MM.1S (cell line): ENCODE results near the gene LRIT1.

Source experiments
- DNase-seq: peaks from one replicate; pipeline ENCODE4 v3.0.0-alpha.2; 2015
- H2AFZ ChIP-seq: fragments of 300-600 bp; sonication (generic); 2 replicates; pipeline ENCODE4 v1.6.0; 2016; ENCODE audit warnings: antibody characterized with exemption, low read length
- H3F3A ChIP-seq: fragments of 300-600 bp; sonication (generic); 2 replicates; pipeline ENCODE4 v1.6.1; 2016; ENCODE audit warnings: mild to moderate bottlenecking, antibody characterized with exemption, low read length, moderate library complexity, mixed read lengths; ENCODE audit not compliant: insufficient read depth
- H3K27ac ChIP-seq: fragments of 300-600 bp; sonication (generic); 2 replicates; pipeline ENCODE4 v1.5.1; 2016; ENCODE audit warnings: mild to moderate bottlenecking, low read length
- H3K27me3 ChIP-seq: fragments of 300-600 bp; sonication (generic); replicated peaks from 2 replicates; pipeline ENCODE4 v1.6.0; 2016; ENCODE audit warnings: low read length; ENCODE audit not compliant: insufficient read depth
- H3K36me3 ChIP-seq: fragments of 300-600 bp; sonication (generic); replicated peaks from 2 replicates; pipeline ENCODE4 v1.6.1; 2016; ENCODE audit warnings: mild to moderate bottlenecking, low read length, mixed read lengths; ENCODE audit not compliant: insufficient read depth
- H3K4me1 ChIP-seq: fragments of 300-600 bp; sonication (generic); 2 replicates; pipeline ENCODE4 v1.6.1; 2016; ENCODE audit warnings: low read length, mixed read lengths
- H3K4me2 ChIP-seq: fragments of 300-600 bp; sonication (generic); 2 replicates; pipeline ENCODE4 v1.6.0; 2016; ENCODE audit warnings: low read depth, low read length
- H3K4me3 ChIP-seq: fragments of 300-600 bp; sonication (generic); 2 replicates; pipeline ENCODE4 v1.5.1; 2016; ENCODE audit warnings: low read length, mixed read lengths
- H3K79me2 ChIP-seq: fragments of 300-600 bp; sonication (generic); 2 replicates; pipeline ENCODE4 v1.6.1; 2016; ENCODE audit warnings: mixed run types, low read length, mixed read lengths
- H3K9ac ChIP-seq: fragments of 300-600 bp; sonication (generic); 2 replicates; pipeline ENCODE4 v1.6.1; 2016; ENCODE audit warnings: low read length, mixed read lengths
- H3K9me2 ChIP-seq: fragments of 300-600 bp; sonication (generic); replicated peaks from 2 replicates; pipeline ENCODE4 v1.6.1; 2016; ENCODE audit warnings: mild to moderate bottlenecking, low read length, mixed read lengths; ENCODE audit not compliant: insufficient read depth
- H3K9me3 ChIP-seq: fragments of 300-600 bp; sonication (generic); replicated peaks from 2 replicates; pipeline ENCODE4 v1.6.1; 2016; ENCODE audit warnings: mild to moderate bottlenecking, low read length, mixed read lengths; ENCODE audit not compliant: insufficient read depth
- H4K20me1 ChIP-seq: fragments of 300-600 bp; sonication (generic); 2 replicates; pipeline ENCODE4 v1.6.1; 2016; ENCODE audit warnings: mild to moderate bottlenecking, low read length, moderate library complexity, mixed read lengths; ENCODE audit not compliant: insufficient read depth
- EZH2 ChIP-seq: fragments of 300-600 bp; sonication (generic); optimal IDR thresholded peaks from 2 replicates; pipeline ENCODE3; 2017; ENCODE audit warnings: low read depth, mild to moderate bottlenecking, antibody characterized with exemption, low read length, mixed read lengths
- EZH2phosphoT487 ChIP-seq: fragments of 300-600 bp; sonication (generic); IDR thresholded peaks from 2 replicates; pipeline ENCODE4 v1.6.1; 2018; ENCODE audit warnings: antibody characterized with exemption, low read length
- TF ChIP-seq, protein P1 (sequence below): fragments of 300-600 bp; sonication (generic); IDR thresholded peaks from 2 replicates; pipeline ENCODE4 v1.5.1; 2016; ENCODE audit warnings: antibody characterized with exemption, low read length, mixed read lengths

The LRIT1 gene

DNA sequence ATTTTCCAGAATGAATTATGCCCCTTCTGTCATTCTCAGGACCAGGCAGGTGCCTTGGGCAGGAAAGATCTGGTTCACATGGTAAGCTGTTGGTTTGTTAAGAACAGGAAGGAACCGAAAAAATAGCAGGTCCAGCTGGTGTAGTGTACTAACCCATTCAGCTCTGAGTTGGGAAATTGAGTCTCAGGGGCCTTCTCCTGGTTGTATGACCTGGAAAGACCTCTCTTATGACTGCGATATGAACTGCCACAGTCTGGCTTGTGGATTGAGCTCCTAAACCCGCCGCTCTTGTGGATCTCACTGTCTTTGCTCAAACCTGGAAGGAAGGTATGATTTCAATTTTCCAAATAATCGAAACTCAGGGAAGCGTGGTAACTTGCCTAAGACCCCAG lies 4.5 kb downstream of the LRIT1 start:
- no peak overlapping the region for H2AFZ ChIP-seq
- no peak overlapping the region for H3K4me3 ChIP-seq
- DNase-seq: no peak
- H3K4me2 ChIP-seq: no peak overlapping the region
- H3F3A ChIP-seq: no peaks in the 10 kb centered on the region
- no peaks in the 10 kb centered on the region for H3K27me3 ChIP-seq
- H3K9me2 ChIP-seq: no peaks in the 10 kb centered on the region
- no peak for TF ChIP-seq EZH2
- no peak for TF ChIP-seq EZH2phosphoT487
- TF ChIP-seq, protein P1, sequence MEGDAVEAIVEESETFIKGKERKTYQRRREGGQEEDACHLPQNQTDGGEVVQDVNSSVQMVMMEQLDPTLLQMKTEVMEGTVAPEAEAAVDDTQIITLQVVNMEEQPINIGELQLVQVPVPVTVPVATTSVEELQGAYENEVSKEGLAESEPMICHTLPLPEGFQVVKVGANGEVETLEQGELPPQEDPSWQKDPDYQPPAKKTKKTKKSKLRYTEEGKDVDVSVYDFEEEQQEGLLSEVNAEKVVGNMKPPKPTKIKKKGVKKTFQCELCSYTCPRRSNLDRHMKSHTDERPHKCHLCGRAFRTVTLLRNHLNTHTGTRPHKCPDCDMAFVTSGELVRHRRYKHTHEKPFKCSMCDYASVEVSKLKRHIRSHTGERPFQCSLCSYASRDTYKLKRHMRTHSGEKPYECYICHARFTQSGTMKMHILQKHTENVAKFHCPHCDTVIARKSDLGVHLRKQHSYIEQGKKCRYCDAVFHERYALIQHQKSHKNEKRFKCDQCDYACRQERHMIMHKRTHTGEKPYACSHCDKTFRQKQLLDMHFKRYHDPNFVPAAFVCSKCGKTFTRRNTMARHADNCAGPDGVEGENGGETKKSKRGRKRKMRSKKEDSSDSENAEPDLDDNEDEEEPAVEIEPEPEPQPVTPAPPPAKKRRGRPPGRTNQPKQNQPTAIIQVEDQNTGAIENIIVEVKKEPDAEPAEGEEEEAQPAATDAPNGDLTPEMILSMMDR: no peak
- H4K20me1 ChIP-seq: no peaks in the 10 kb centered on the region
- no peaks in the 10 kb centered on the region for H3K79me2 ChIP-seq
- H3K27ac ChIP-seq: no peak overlapping the region
- H3K36me3 ChIP-seq: no peaks in the 10 kb centered on the region
- H3K9me3 ChIP-seq: no peaks in the 10 kb centered on the region
- no peak overlapping the region for H3K9ac ChIP-seq
- no peaks in the 10 kb centered on the region for H3K4me1 ChIP-seq

DNA sequence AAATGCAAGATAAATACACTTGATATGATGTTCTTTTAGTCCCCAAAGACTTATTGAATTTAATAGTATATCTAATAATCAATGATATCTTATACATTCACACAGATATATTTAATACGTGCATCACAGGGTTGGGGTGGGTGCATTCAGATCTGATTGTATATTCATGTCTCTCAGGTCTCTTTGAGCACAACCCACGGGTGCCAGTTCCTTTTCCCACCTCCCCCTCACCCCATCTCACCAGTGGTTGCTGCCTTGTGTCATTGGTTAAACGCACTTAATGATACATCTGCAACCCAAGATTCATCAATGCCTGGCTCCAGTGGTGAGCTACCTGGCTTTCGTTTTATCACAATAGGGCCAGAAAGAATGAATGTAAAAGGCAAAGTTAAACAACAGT lies 6.2 kb downstream of the LRIT1 start:
- Histone ChIP-seq H3K9me2 (no peaks in the 10 kb centered on the region), H2AFZ (no peak overlapping the region)
- TF ChIP-seq, protein P1: no peak
- TF ChIP-seq EZH2phosphoT487 (no peak), EZH2 (no peak)

DNA sequence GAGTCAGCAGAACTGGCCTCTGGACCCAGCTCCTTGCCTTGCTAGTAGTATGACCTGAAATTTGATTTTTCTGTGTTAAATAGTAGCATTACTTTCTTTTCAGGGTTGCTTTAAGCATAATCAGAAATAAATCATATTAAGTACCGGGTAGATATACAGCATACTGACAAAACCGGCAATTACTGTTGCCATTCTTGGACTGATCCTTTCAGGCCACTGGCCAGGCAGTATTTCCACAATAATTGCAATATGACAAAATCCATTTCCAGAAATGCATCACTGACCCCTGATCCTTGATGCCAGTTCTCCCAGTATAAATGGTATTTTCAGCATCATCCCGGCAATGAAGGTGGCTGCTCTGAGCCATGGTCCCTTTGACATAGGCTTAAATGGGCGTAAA lies 6.9 kb downstream of the LRIT1 start:
- no peak overlapping the region for H3K4me3 ChIP-seq
- TF ChIP-seq EZH2 (no peak), EZH2phosphoT487 (no peak)
- TF ChIP-seq, protein P1: no peak
- no peaks in the 10 kb centered on the region for H3K9me2 ChIP-seq
- H2AFZ ChIP-seq: no peak overlapping the region
- H3K9ac ChIP-seq: no peak overlapping the region
- H3K4me1 ChIP-seq: no peaks in the 10 kb centered on the region
- H3K79me2 ChIP-seq: no peaks in the 10 kb centered on the region
- no peak overlapping the region for H3K27ac ChIP-seq
- no peaks in the 10 kb centered on the region for H4K20me1 ChIP-seq
- DNase-seq: no peak
- no peaks in the 10 kb centered on the region for H3F3A ChIP-seq
- no peaks in the 10 kb centered on the region for H3K36me3 ChIP-seq
- no peaks in the 10 kb centered on the region for H3K27me3 ChIP-seq
- H3K9me3 ChIP-seq: no peaks in the 10 kb centered on the region
- no peak overlapping the region for H3K4me2 ChIP-seq

More for the DNA sequence above, 6.2 kb downstream of the LRIT1 start:
- no peaks in the 10 kb centered on the region for H3K36me3 ChIP-seq
- no peaks in the 10 kb centered on the region for H3K79me2 ChIP-seq
- H4K20me1 ChIP-seq: no peaks in the 10 kb centered on the region
- H3K9ac ChIP-seq: no peak overlapping the region
- H3K27me3 ChIP-seq: no peaks in the 10 kb centered on the region
- H3K4me2 ChIP-seq: no peak overlapping the region
- H3K9me3 ChIP-seq: no peaks in the 10 kb centered on the region
- H3K4me3 ChIP-seq: no peak overlapping the region
- no peak overlapping the region for H3K27ac ChIP-seq
- no peaks in the 10 kb centered on the region for H3F3A ChIP-seq
- DNase-seq: no peak
- H3K4me1 ChIP-seq: no peaks in the 10 kb centered on the region

DNA sequence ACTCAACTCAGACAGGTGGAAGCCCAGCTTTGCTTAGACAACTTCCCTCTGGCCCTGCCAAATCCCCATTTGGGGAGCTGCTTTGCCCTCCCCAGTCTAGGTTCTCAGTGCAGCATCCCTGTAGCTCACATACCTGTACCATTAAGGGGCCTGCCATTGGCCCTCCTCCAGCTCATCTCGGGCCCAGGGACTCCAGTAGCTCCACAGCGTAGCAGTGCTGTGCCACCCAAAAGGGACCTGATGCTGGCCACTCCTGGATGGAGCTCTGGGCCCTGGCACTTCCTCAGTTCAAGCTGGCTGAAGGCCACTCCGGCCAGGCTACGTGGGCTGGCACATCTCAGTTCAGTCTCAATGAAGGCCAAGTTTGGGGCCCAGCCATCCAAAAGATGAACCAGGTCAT lies 7.4 kb downstream of the LRIT1 start:
- Histone ChIP-seq H3K27ac (no peak overlapping the region), H2AFZ (no peak overlapping the region), H3K4me2 (no peak overlapping the region), H3K4me3 (no peak overlapping the region), H4K20me1 (no peaks in the 10 kb centered on the region), H3K4me1 (no peaks in the 10 kb centered on the region), H3K27me3 (no peaks in the 10 kb centered on the region), H3K9me3 (no peaks in the 10 kb centered on the region), H3K79me2 (no peaks in the 10 kb centered on the region), H3F3A (no peaks in the 10 kb centered on the region), H3K9me2 (no peaks in the 10 kb centered on the region), H3K36me3 (no peaks in the 10 kb centered on the region), H3K9ac (no peak overlapping the region)
- no peak for TF ChIP-seq EZH2phosphoT487
- TF ChIP-seq, protein P1: no peak
- no peak for TF ChIP-seq EZH2
- DNase-seq: no peak
